HCT116 (cell line): ENCODE data around the gene TRIM9. TPM values are rescaled to one million over a fixed set of nuclear protein-coding genes. Genes with fewer than 3 reads are reported as not detected.

Experiments
- ATAC-seq: fragments of 200-7000 bp; cut with Tn5 transposase; 2 replicates; pipeline ENCODE4 v1.9.1; 2020; ENCODE audit warnings: mild to moderate bottlenecking, moderate library complexity
- BruUV-seq: library from RNA; stranded (reverse); fragments of 400-500 nt; replicated peaks from 2 replicates; lab custom pipeline; 2021; lab: Mats Ljungman, UMichigan
- CTCF ChIA-PET: fragments of 300-600 bp; sonication (Branson Sonifier 250); formaldehyde crosslinking; loops from one replicate; lab custom pipeline; 2021; ENCODE audit warnings: antibody characterized with exemption; lab: Charles Lee
- POLR2A ChIA-PET: fragments of 300-600, 350-600 bp; sonication (Branson Sonifier 250); formaldehyde crosslinking; loops from one replicate; lab custom pipeline; 2021; ENCODE audit warnings: antibody characterized with exemption; lab: Charles Lee
- RAD21 ChIA-PET, 2 experiments: fragments of 300-600 bp; sonication (Branson Sonifier 250); formaldehyde crosslinking; loops; one replicate each; lab custom pipeline; 2023; ENCODE audit warnings: low total read pairs in 2 of 2; ENCODE audit not compliant: uncharacterized antibody in 2 of 2, unreplicated experiment in 2 of 2, low non-redundant PET in 1 of 2; lab: Charles Lee
- DNase-seq: peaks from one replicate; pipeline ENCODE4 v3.0.0-alpha.2; 2010; ENCODE audit warnings: low read depth, low spot score
- H2AFZ ChIP-seq: fragments of 200-600 bp; shearing (Covaris generic), sonication (generic); 2 replicates; pipeline ENCODE4 v1.6.1; 2017; ENCODE audit warnings: low read depth, mixed run types, mixed read lengths, antibody characterized with exemption, low read length; ENCODE audit not compliant: poor library complexity, severe bottlenecking
- H3K27ac ChIP-seq: 2 replicates; pipeline ENCODE4 v1.5.1; 2012; ENCODE audit warnings: low read depth, low read length
- H3K27me3 ChIP-seq: fragments of 200-600 bp; sonication (generic); 2 replicates; pipeline ENCODE4 v1.6.1; 2016; ENCODE audit warnings: mixed run types, low read length, mixed read lengths; ENCODE audit not compliant: insufficient read depth
- H3K36me3 ChIP-seq, 2 experiments: fragments of 200-500 bp in 1 of 2; fragments of 200-600 bp in 1 of 2; sonication (Bioruptor generic) in 1 of 2; sonication (generic) in 1 of 2; 2 replicates each; pipeline versions ENCODE4 v1.5.1 to v1.6.1; 2014 to 2016; ENCODE audit warnings: low read length in 2 of 2, inconsistent platforms in 1 of 2, mixed read lengths in 1 of 2, mixed run types in 1 of 2; ENCODE audit not compliant: insufficient read depth in 2 of 2, control insufficient read depth in 1 of 2
- H3K4me1 ChIP-seq, 2 experiments: fragments of 200-600 bp in 1 of 2; sonication (generic) in 1 of 2; 2 replicates each; pipeline versions ENCODE4 v1.5.1 to v1.6.1; 2012 to 2017; ENCODE audit warnings: low read length in 2 of 2, inconsistent platforms in 1 of 2, mild to moderate bottlenecking in 1 of 2, mixed read lengths in 1 of 2, mixed run types in 1 of 2, moderate library complexity in 1 of 2; ENCODE audit not compliant: insufficient read depth in 2 of 2, control insufficient read depth in 1 of 2
- H3K4me2 ChIP-seq: fragments of 200-600 bp; sonication (generic); 2 replicates; pipeline ENCODE4 v1.6.1; 2017; ENCODE audit warnings: mixed run types, low read length, mixed read lengths
- H3K4me3 ChIP-seq, 2 experiments: fragments of 200-600 bp in 1 of 2; sonication (generic) in 1 of 2; replicated peaks in 1 of 2; 2 replicates each; pipeline ENCODE4 v1.5.1; 2011 to 2016; ENCODE audit warnings: low read length in 2 of 2, control low read depth in 1 of 2, low read depth in 1 of 2, mild to moderate bottlenecking in 1 of 2, mixed read lengths in 1 of 2, mixed run types in 1 of 2
- H3K79me2 ChIP-seq: fragments of 200-600 bp; sonication (generic); 2 replicates; pipeline ENCODE4 v1.6.1; 2017; ENCODE audit warnings: mild to moderate bottlenecking, mixed run types, low read length, moderate library complexity, mixed read lengths; ENCODE audit not compliant: insufficient read depth
- H3K9ac ChIP-seq: fragments of 200-600 bp; sonication (generic); 2 replicates; pipeline ENCODE4 v1.6.1; 2016; ENCODE audit warnings: low read length, mixed read lengths
- H3K9me2 ChIP-seq: fragments of 200-600 bp; sonication (generic), shearing (Covaris generic); 2 replicates; pipeline ENCODE4 v1.6.1; 2017; ENCODE audit warnings: mixed run types, mild to moderate bottlenecking, moderate library complexity; ENCODE audit not compliant: insufficient read depth
- H3K9me3 ChIP-seq, 2 experiments: fragments of 200-500 bp in 1 of 2; fragments of 200-600 bp in 1 of 2; sonication (Bioruptor generic) in 1 of 2; sonication (generic) in 1 of 2; 2 replicates each; pipeline ENCODE4 v1.6.1; 2014 to 2017; ENCODE audit warnings: low read length in 2 of 2, mixed read lengths in 2 of 2, inconsistent platforms in 1 of 2, low read depth in 1 of 2, mild to moderate bottlenecking in 1 of 2, mixed run types in 1 of 2, moderate library complexity in 1 of 2; ENCODE audit not compliant: control insufficient read depth in 1 of 2, insufficient read depth in 1 of 2
- H4K20me1 ChIP-seq: fragments of 200-600 bp; sonication (generic), shearing (Covaris generic); 2 replicates; pipeline ENCODE4 v1.6.1; 2017; ENCODE audit warnings: mixed run types, mild to moderate bottlenecking, moderate library complexity; ENCODE audit not compliant: insufficient read depth
- CEBPB ChIP-seq: IDR thresholded peaks from 2 replicates; pipeline ENCODE4 v1.6.1; 2012; ENCODE audit warnings: low read depth
- ELF1 ChIP-seq: IDR thresholded peaks from 2 replicates; pipeline ENCODE4 v1.6.1; 2012; ENCODE audit warnings: low read depth, borderline replicate concordance
- EZH2 ChIP-seq: fragments of 200-600 bp; sonication (generic); IDR thresholded peaks from 2 replicates; pipeline ENCODE4 v1.6.1; 2017; ENCODE audit warnings: antibody characterized with exemption, mixed run types
- POLR2A ChIP-seq: IDR thresholded peaks from 2 replicates; pipeline ENCODE4 v1.7.0; 2011; ENCODE audit warnings: borderline replicate concordance; ENCODE audit not compliant: insufficient read depth, insufficient read length; ENCODE audit errors: extremely low read depth
- ZBTB33 ChIP-seq: IDR thresholded peaks from 2 replicates; pipeline ENCODE4 v1.6.1; 2011; ENCODE audit warnings: mild to moderate bottlenecking, low read length, moderate library complexity; ENCODE audit not compliant: insufficient replicate concordance; ENCODE audit errors: extremely low read depth
- ZNF274 ChIP-seq: fragments of 200-500 bp; sonication (Bioruptor generic); IDR thresholded peaks from 2 replicates; pipeline ENCODE4 v1.6.1; 2014; ENCODE audit warnings: mild to moderate bottlenecking, low read depth, low read length, inconsistent platforms
- intact Hi-C: fragments of 100-400 bp; cut with micrococcal nuclease; formaldehyde crosslinking; loops from 2 replicates; pipeline ENCODE4 v1.10.0; 2022
- total RNA-seq: library from RNA; stranded (reverse); gene quantifications from one replicate; pipeline ENCODE4 v1.2.1, GENCODE V29; 2021; ENCODE audit not compliant: unreplicated experiment
- TF ChIP-seq, protein P1 (sequence below): IDR thresholded peaks from 2 replicates; pipeline ENCODE4 v1.6.1; 2012; ENCODE audit warnings: low read depth

Gene TRIM9
- total RNA-seq, 1 experiment from 2014 or later: 4.6 TPM

- ATAC-seq (no peak), DNase-seq (no peak)
- Histone ChIP-seq H3K27ac (no peak overlapping the region), H3K4me2 (no peak overlapping the region), H4K20me1 (no peaks in the 10 kb centered on the region), H3K79me2 (no peaks in the 10 kb centered on the region), H3K9me2 (no peaks in the 10 kb centered on the region), H3K4me1 (peaks cover 0 to 10% of the 10 kb centered on the region in 2 experiments; a peak in 1 of 4 replicates), H2AFZ (no peak overlapping the region), H3K36me3 (no peaks in the 10 kb centered on the region), H3K9me3 (no peaks in the 10 kb centered on the region), H3K27me3 (no peaks in the 10 kb centered on the region), H3K4me3 (no peak overlapping the region), H3K9ac (no peak overlapping the region)
- BruUV-seq: no TSS peak
- ChIA-PET CTCF (no interaction called here), POLR2A (no interaction called here), RAD21 (no interaction called here)
- no peak for TF ChIP-seq CEBPB
- TF ChIP-seq, protein P1, sequence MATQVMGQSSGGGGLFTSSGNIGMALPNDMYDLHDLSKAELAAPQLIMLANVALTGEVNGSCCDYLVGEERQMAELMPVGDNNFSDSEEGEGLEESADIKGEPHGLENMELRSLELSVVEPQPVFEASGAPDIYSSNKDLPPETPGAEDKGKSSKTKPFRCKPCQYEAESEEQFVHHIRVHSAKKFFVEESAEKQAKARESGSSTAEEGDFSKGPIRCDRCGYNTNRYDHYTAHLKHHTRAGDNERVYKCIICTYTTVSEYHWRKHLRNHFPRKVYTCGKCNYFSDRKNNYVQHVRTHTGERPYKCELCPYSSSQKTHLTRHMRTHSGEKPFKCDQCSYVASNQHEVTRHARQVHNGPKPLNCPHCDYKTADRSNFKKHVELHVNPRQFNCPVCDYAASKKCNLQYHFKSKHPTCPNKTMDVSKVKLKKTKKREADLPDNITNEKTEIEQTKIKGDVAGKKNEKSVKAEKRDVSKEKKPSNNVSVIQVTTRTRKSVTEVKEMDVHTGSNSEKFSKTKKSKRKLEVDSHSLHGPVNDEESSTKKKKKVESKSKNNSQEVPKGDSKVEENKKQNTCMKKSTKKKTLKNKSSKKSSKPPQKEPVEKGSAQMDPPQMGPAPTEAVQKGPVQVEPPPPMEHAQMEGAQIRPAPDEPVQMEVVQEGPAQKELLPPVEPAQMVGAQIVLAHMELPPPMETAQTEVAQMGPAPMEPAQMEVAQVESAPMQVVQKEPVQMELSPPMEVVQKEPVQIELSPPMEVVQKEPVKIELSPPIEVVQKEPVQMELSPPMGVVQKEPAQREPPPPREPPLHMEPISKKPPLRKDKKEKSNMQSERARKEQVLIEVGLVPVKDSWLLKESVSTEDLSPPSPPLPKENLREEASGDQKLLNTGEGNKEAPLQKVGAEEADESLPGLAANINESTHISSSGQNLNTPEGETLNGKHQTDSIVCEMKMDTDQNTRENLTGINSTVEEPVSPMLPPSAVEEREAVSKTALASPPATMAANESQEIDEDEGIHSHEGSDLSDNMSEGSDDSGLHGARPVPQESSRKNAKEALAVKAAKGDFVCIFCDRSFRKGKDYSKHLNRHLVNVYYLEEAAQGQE: no peak
- TF ChIP-seq ELF1: no peak
- no peak for TF ChIP-seq ZBTB33
- no peak for TF ChIP-seq ZNF274
- no peak for TF ChIP-seq EZH2
- no peak for TF ChIP-seq POLR2A
- intact Hi-C loops: no loop called here
Observed at GRCh38 chr14:51006324-51006723, 88.6 kb downstream of the TRIM9 start.
